Measurements from ENCODE around the gene DIRAS2. TPM values are rescaled to one million over a fixed set of nuclear protein-coding genes. Genes with fewer than 3 reads are reported as not detected.

DIRAS2 gene
- polyA plus RNA-seq, 1 donor (not counting 4 experiments of a cell fraction or from before 2014, with no cell fraction given), result not detected

- H2AFZ ChIP-seq (ENCODE audit: control insufficient read depth, low read length), result no peak overlapping the region
- H3K4me1 ChIP-seq (ENCODE audit: control insufficient read depth, extremely low read depth, insufficient read depth, low read length), result no peaks in the 10 kb centered on the region
- H3K4me2 ChIP-seq (ENCODE audit: control insufficient read depth, extremely low read depth, insufficient read depth, low read depth, low read length), result no peak overlapping the region
- dilution Hi-C loops (cut with MboI; ENCODE audit: extremely low pct_ligation_motif_present, low sequenced_read_pairs), result no loop called here
- FAIRE-seq (no peak), DNase-seq (ENCODE audit: low read depth, low spot score) (no peak)
- H3K4me3 ChIP-seq (ENCODE audit: control insufficient read depth in 2 of 3, extremely low read depth in 1 of 3, insufficient read depth in 2 of 3, low read depth in 1 of 3, low read length in 3 of 3), result no peak overlapping the region
- H3K9me3 ChIP-seq (ENCODE audit: control insufficient read depth, low read depth, low read length), result no peaks in the 10 kb centered on the region
- H3K79me2 ChIP-seq (ENCODE audit: control insufficient read depth, insufficient read depth, low read length), result no peaks in the 10 kb centered on the region
- no peak overlapping the region for H3K9ac ChIP-seq (ENCODE audit: control insufficient read depth, extremely low read depth, insufficient read depth, low read length)
- no peaks in the 10 kb centered on the region for H3K9me1 ChIP-seq (ENCODE audit: control insufficient read depth, extremely low read depth, insufficient read depth, low read length)
- TF ChIP-seq EZH2 (IDR thresholded peaks at IDR 0.05; ENCODE audit: low read length) (no peak), CTCF (optimal IDR thresholded peaks at IDR 0.05 in 1 of 3, IDR thresholded peaks at IDR 0.05 in 1 of 3, conservative IDR thresholded peaks at IDR 0.05 in 1 of 3; ENCODE audit: extremely low read depth in 1 of 3, insufficient read depth in 2 of 3, low read length in 3 of 3) (no peak)
- H3K27ac ChIP-seq (ENCODE audit: control insufficient read depth, insufficient read depth, low read length), result no peak overlapping the region
- no peaks in the 10 kb centered on the region for H3K36me3 ChIP-seq (ENCODE audit: control insufficient read depth in 2 of 2, extremely low read depth in 1 of 2, insufficient read depth in 2 of 2, low read length in 2 of 2)
- no peaks in the 10 kb centered on the region for H3K27me3 ChIP-seq (ENCODE audit: control insufficient read depth, extremely low read depth, insufficient read depth, low read length)
- no peaks in the 10 kb centered on the region for H4K20me1 ChIP-seq (ENCODE audit: control insufficient read depth, extremely low read depth, insufficient read depth, low read length)
These were observed 29.7 kb downstream of the DIRAS2 start for GRCh38 chr9:90612957-90613356.

GRCh38 chr9:90611568-90611967 is 31.1 kb downstream of the DIRAS2 start:
- H3K9me3 ChIP-seq (ENCODE audit: control insufficient read depth, low read depth, low read length), result no peaks in the 10 kb centered on the region
- no peaks in the 10 kb centered on the region for H3K4me1 ChIP-seq (ENCODE audit: control insufficient read depth, extremely low read depth, insufficient read depth, low read length)
- no peaks in the 10 kb centered on the region for H3K9me1 ChIP-seq (ENCODE audit: control insufficient read depth, extremely low read depth, insufficient read depth, low read length)
- no peak for FAIRE-seq
- H4K20me1 ChIP-seq (ENCODE audit: control insufficient read depth, extremely low read depth, insufficient read depth, low read length), result no peaks in the 10 kb centered on the region
- H3K4me3 ChIP-seq (ENCODE audit: control insufficient read depth in 2 of 3, extremely low read depth in 1 of 3, insufficient read depth in 2 of 3, low read depth in 1 of 3, low read length in 3 of 3), result no peak overlapping the region
- dilution Hi-C loops (cut with MboI; ENCODE audit: extremely low pct_ligation_motif_present, low sequenced_read_pairs), result no loop called here
- no peak overlapping the region for H2AFZ ChIP-seq (ENCODE audit: control insufficient read depth, low read length)
- no peaks in the 10 kb centered on the region for H3K36me3 ChIP-seq (ENCODE audit: control insufficient read depth in 2 of 2, extremely low read depth in 1 of 2, insufficient read depth in 2 of 2, low read length in 2 of 2)
- H3K27me3 ChIP-seq (ENCODE audit: control insufficient read depth, extremely low read depth, insufficient read depth, low read length), result no peaks in the 10 kb centered on the region
- H3K4me2 ChIP-seq (ENCODE audit: control insufficient read depth, extremely low read depth, insufficient read depth, low read depth, low read length), result no peak overlapping the region
- no peak for TF ChIP-seq EZH2 (IDR thresholded peaks at IDR 0.05; ENCODE audit: low read length)
- no peak for TF ChIP-seq CTCF (optimal IDR thresholded peaks at IDR 0.05 in 1 of 3, IDR thresholded peaks at IDR 0.05 in 1 of 3, conservative IDR thresholded peaks at IDR 0.05 in 1 of 3; ENCODE audit: extremely low read depth in 1 of 3, insufficient read depth in 2 of 3, low read length in 3 of 3)
- DNase-seq (ENCODE audit: low read depth, low spot score), result no peak
- H3K9ac ChIP-seq (ENCODE audit: control insufficient read depth, extremely low read depth, insufficient read depth, low read length), result no peak overlapping the region
- H3K79me2 ChIP-seq (ENCODE audit: control insufficient read depth, insufficient read depth, low read length), result no peaks in the 10 kb centered on the region
- H3K27ac ChIP-seq (ENCODE audit: control insufficient read depth, insufficient read depth, low read length), result no peak overlapping the region

Data from keratinocyte (primary cell).